GM18909 (cell line): Measurements from ENCODE around the gene GRM5.
"Not testable (repeated sequence)": the region's sequence is repeated elsewhere in the genome, so short reads cannot be mapped to it uniquely, and the experiment has no call there.

Source experiments
- ATAC-seq: cut with Tn5 transposase; IDR thresholded peaks from one replicate; pipeline ENCODE4 v1.9.1; 2021; ENCODE audit warnings: mild to moderate bottlenecking; ENCODE audit not compliant: unreplicated experiment, poor library complexity

Gene GRM5

GRCh38 chr11:89065651-89066201, at the start of gene GRM5:
Gene GRM5, minus strand, starts transcription at chr11:89065982. Its CDS starts 18,110 bp downstream, at chr11:89047872.
- not testable (repeated sequence) for ATAC-seq

- ATAC-seq, result peak; percentile 91
Observed at GRCh38 chr11:89097956-89098355, 32.2 kb upstream of the GRM5 start.

GRCh38 chr11:89093806-89094205, 28.0 kb upstream of the GRM5 start:
- not testable (repeated sequence) for ATAC-seq

GRCh38 chr11:89084951-89085350, 19.2 kb upstream of the GRM5 start:
- not testable (repeated sequence) for ATAC-seq

- ATAC-seq, result not testable (repeated sequence)
Observed at GRCh38 chr11:89070911-89071310, 5.1 kb upstream of the GRM5 start.

- ATAC-seq, result no peak
Observed at GRCh38 chr11:89067264-89067663, 1.5 kb upstream of the GRM5 start.

- no peak for ATAC-seq
Observed at GRCh38 chr11:89065066-89065465, 716 bp downstream of the GRM5 start.

GRCh38 chr11:89063481-89063951, 2.3 kb downstream of the GRM5 start:
- not testable (repeated sequence) for ATAC-seq

GRCh38 chr11:89062771-89063298, 2.9 kb downstream of the GRM5 start:
- ATAC-seq, result not testable (repeated sequence)

- ATAC-seq, result not testable (repeated sequence)
Observed at GRCh38 chr11:89061839-89062238, 3.9 kb downstream of the GRM5 start.

GRCh38 chr11:89057406-89057805, 8.4 kb downstream of the GRM5 start:
- not testable (repeated sequence) for ATAC-seq

GRCh38 chr11:89052220-89052619, 13.6 kb downstream of the GRM5 start:
- ATAC-seq, result no peak

GRCh38 chr11:89047159-89047558, 18.6 kb downstream of the GRM5 start:
- not testable (repeated sequence) for ATAC-seq

GRCh38 chr11:89043861-89044588, 21.8 kb downstream of the GRM5 start:
- not testable (repeated sequence) for ATAC-seq

- ATAC-seq, result not testable (repeated sequence)
Observed at GRCh38 chr11:89029671-89030070, 36.1 kb downstream of the GRM5 start.

GRCh38 chr11:89021339-89021738, 44.4 kb downstream of the GRM5 start:
- ATAC-seq, result no peak

- not testable (repeated sequence) for ATAC-seq
Observed at GRCh38 chr11:89019827-89020547, 45.8 kb downstream of the GRM5 start.

GRCh38 chr11:89016214-89016613, 49.6 kb downstream of the GRM5 start:
- ATAC-seq, result no peak

GRCh38 chr11:89015614-89016013, 50.2 kb downstream of the GRM5 start:
- ATAC-seq, result no peak

GRCh38 chr11:89000852-89001251, 64.9 kb downstream of the GRM5 start:
- ATAC-seq, result not testable (repeated sequence)

GRCh38 chr11:88979641-88980040, 86.1 kb downstream of the GRM5 start:
- ATAC-seq, result no peak
